UCSD-AML1 (cell line): ENCODE measurements around the gene RIN3.

Experiments
- DNase-seq: peaks from one replicate; lab custom pipeline; 2025; ENCODE audit not compliant: unreplicated experiment; lab: John Stamatoyannopoulos, UW

Gene RIN3

GRCh38 chr14:92737206-92737605 is 223.6 kb downstream of the RIN3 start:
- no peak for DNase-seq

GRCh38 chr14:92737619-92738188 is 224.1 kb downstream of the RIN3 start:
- DNase-seq: no peak
